ENCODE results near the gene WASF3.
"Not testable (repeated sequence)": the region's sequence is repeated elsewhere in the genome, so short reads cannot be mapped to it uniquely, and the experiment has no call there.

WASF3 gene

GRCh38 chr13:26621731-26622401 is 64.4 kb downstream of the WASF3 start:
- Histone ChIP-seq H3K9ac (ENCODE audit: low read length) (no peak overlapping the region), H3K36me3 (ENCODE audit: control insufficient read depth, insufficient read depth, low read length) (no peaks in the 10 kb centered on the region), H3K4me3 (ENCODE audit: low read length) (no peak overlapping the region), H3K9me3 (ENCODE audit: control insufficient read depth, low read length) (peaks cover 3% of the 10 kb centered on the region), H3K27me3 (ENCODE audit: control insufficient read depth, insufficient read depth, low read length) (no peaks in the 10 kb centered on the region), H3K4me1 (ENCODE audit: control insufficient read depth, insufficient read depth, low read length) (no peaks in the 10 kb centered on the region)

- Histone ChIP-seq H3K9ac (ENCODE audit: low read length) (no peak overlapping the region), H3K4me3 (ENCODE audit: low read length) (no peak overlapping the region), H3K36me3 (ENCODE audit: control insufficient read depth, insufficient read depth, low read length) (no peaks in the 10 kb centered on the region), H3K27me3 (ENCODE audit: control insufficient read depth, insufficient read depth, low read length) (no peaks in the 10 kb centered on the region), H3K9me3 (ENCODE audit: control insufficient read depth, low read length) (peaks cover 3% of the 10 kb centered on the region), H3K4me1 (ENCODE audit: control insufficient read depth, insufficient read depth, low read length) (no peaks in the 10 kb centered on the region)
Observed at GRCh38 chr13:26623125-26623524, 65.6 kb downstream of the WASF3 start.

GRCh38 chr13:26624572-26624971 is 67.1 kb downstream of the WASF3 start:
- no peaks in the 10 kb centered on the region for H3K27me3 ChIP-seq (ENCODE audit: control insufficient read depth, insufficient read depth, low read length)
- H3K36me3 ChIP-seq (ENCODE audit: control insufficient read depth, insufficient read depth, low read length): no peaks in the 10 kb centered on the region
- no peak overlapping the region for H3K4me3 ChIP-seq (ENCODE audit: low read length)
- no peaks in the 10 kb centered on the region for H3K4me1 ChIP-seq (ENCODE audit: control insufficient read depth, insufficient read depth, low read length)
- no peak overlapping the region for H3K9ac ChIP-seq (ENCODE audit: low read length)
- H3K9me3 ChIP-seq (ENCODE audit: control insufficient read depth, low read length): peaks cover 3% of the 10 kb centered on the region

- no peak overlapping the region for H3K9ac ChIP-seq (ENCODE audit: low read length)
- no peak overlapping the region for H3K4me3 ChIP-seq (ENCODE audit: low read length)
- no peaks in the 10 kb centered on the region for H3K36me3 ChIP-seq (ENCODE audit: control insufficient read depth, insufficient read depth, low read length)
- H3K27me3 ChIP-seq (ENCODE audit: control insufficient read depth, insufficient read depth, low read length): no peaks in the 10 kb centered on the region
- no peaks in the 10 kb centered on the region for H3K4me1 ChIP-seq (ENCODE audit: control insufficient read depth, insufficient read depth, low read length)
- H3K9me3 ChIP-seq (ENCODE audit: control insufficient read depth, low read length): peaks cover 3% of the 10 kb centered on the region
Observed at GRCh38 chr13:26626271-26626670, 68.8 kb downstream of the WASF3 start.

- Histone ChIP-seq H3K9me3 (ENCODE audit: control insufficient read depth, low read length) (peaks cover 3% of the 10 kb centered on the region), H3K9ac (ENCODE audit: low read length) (no peak overlapping the region), H3K4me3 (ENCODE audit: low read length) (no peak overlapping the region), H3K36me3 (ENCODE audit: control insufficient read depth, insufficient read depth, low read length) (no peaks in the 10 kb centered on the region), H3K4me1 (ENCODE audit: control insufficient read depth, insufficient read depth, low read length) (no peaks in the 10 kb centered on the region), H3K27me3 (ENCODE audit: control insufficient read depth, insufficient read depth, low read length) (no peaks in the 10 kb centered on the region)
Observed at GRCh38 chr13:26628706-26629105, 71.2 kb downstream of the WASF3 start.

GRCh38 chr13:26629260-26629825 is 71.9 kb downstream of the WASF3 start:
- Histone ChIP-seq H3K4me3 (ENCODE audit: low read length) (no peak overlapping the region), H3K9ac (ENCODE audit: low read length) (no peak overlapping the region), H3K4me1 (ENCODE audit: control insufficient read depth, insufficient read depth, low read length) (no peaks in the 10 kb centered on the region), H3K9me3 (ENCODE audit: control insufficient read depth, low read length) (peaks cover under 1% of the 10 kb centered on the region), H3K36me3 (ENCODE audit: control insufficient read depth, insufficient read depth, low read length) (no peaks in the 10 kb centered on the region), H3K27me3 (ENCODE audit: control insufficient read depth, insufficient read depth, low read length) (no peaks in the 10 kb centered on the region)

- H3K36me3 ChIP-seq (ENCODE audit: control insufficient read depth, insufficient read depth, low read length); H3K4me3 ChIP-seq (ENCODE audit: low read length); H3K9me3 ChIP-seq (ENCODE audit: control insufficient read depth, low read length); H3K27me3 ChIP-seq (ENCODE audit: control insufficient read depth, insufficient read depth, low read length); H3K4me1 ChIP-seq (ENCODE audit: control insufficient read depth, insufficient read depth, low read length); H3K9ac ChIP-seq (ENCODE audit: low read length): not testable (repeated sequence)
Observed at GRCh38 chr13:26635634-26636033, 78.2 kb downstream of the WASF3 start.

- not testable (repeated sequence) for H3K4me3 ChIP-seq (ENCODE audit: low read length); H3K36me3 ChIP-seq (ENCODE audit: control insufficient read depth, insufficient read depth, low read length); H3K9me3 ChIP-seq (ENCODE audit: control insufficient read depth, low read length); H3K27me3 ChIP-seq (ENCODE audit: control insufficient read depth, insufficient read depth, low read length); H3K9ac ChIP-seq (ENCODE audit: low read length); H3K4me1 ChIP-seq (ENCODE audit: control insufficient read depth, insufficient read depth, low read length)
Observed at GRCh38 chr13:26636073-26636472, 78.6 kb downstream of the WASF3 start.

- Histone ChIP-seq H3K36me3 (ENCODE audit: control insufficient read depth, insufficient read depth, low read length) (no peaks in the 10 kb centered on the region), H3K4me1 (ENCODE audit: control insufficient read depth, insufficient read depth, low read length) (no peaks in the 10 kb centered on the region), H3K27me3 (ENCODE audit: control insufficient read depth, insufficient read depth, low read length) (no peaks in the 10 kb centered on the region), H3K9ac (ENCODE audit: low read length) (no peak overlapping the region), H3K9me3 (ENCODE audit: control insufficient read depth, low read length) (no peaks in the 10 kb centered on the region), H3K4me3 (ENCODE audit: low read length) (no peak overlapping the region)
Observed at GRCh38 chr13:26646603-26647002, 89.1 kb downstream of the WASF3 start.

GRCh38 chr13:26651234-26651633 is 93.8 kb downstream of the WASF3 start:
- H3K36me3 ChIP-seq (ENCODE audit: control insufficient read depth, insufficient read depth, low read length): no peaks in the 10 kb centered on the region
- H3K9me3 ChIP-seq (ENCODE audit: control insufficient read depth, low read length): no peaks in the 10 kb centered on the region
- no peak overlapping the region for H3K9ac ChIP-seq (ENCODE audit: low read length)
- H3K4me1 ChIP-seq (ENCODE audit: control insufficient read depth, insufficient read depth, low read length): no peaks in the 10 kb centered on the region
- no peaks in the 10 kb centered on the region for H3K27me3 ChIP-seq (ENCODE audit: control insufficient read depth, insufficient read depth, low read length)
- no peak overlapping the region for H3K4me3 ChIP-seq (ENCODE audit: low read length)

- Histone ChIP-seq H3K9me3 (ENCODE audit: control insufficient read depth, low read length) (no peaks in the 10 kb centered on the region), H3K27me3 (ENCODE audit: control insufficient read depth, insufficient read depth, low read length) (no peaks in the 10 kb centered on the region), H3K9ac (ENCODE audit: low read length) (no peak overlapping the region), H3K4me1 (ENCODE audit: control insufficient read depth, insufficient read depth, low read length) (no peaks in the 10 kb centered on the region), H3K4me3 (ENCODE audit: low read length) (no peak overlapping the region), H3K36me3 (ENCODE audit: control insufficient read depth, insufficient read depth, low read length) (no peaks in the 10 kb centered on the region)
Observed at GRCh38 chr13:26653310-26653709, 95.8 kb downstream of the WASF3 start.

GRCh38 chr13:26653842-26654241 is 96.4 kb downstream of the WASF3 start:
- H3K36me3 ChIP-seq (ENCODE audit: control insufficient read depth, insufficient read depth, low read length): no peaks in the 10 kb centered on the region
- no peaks in the 10 kb centered on the region for H3K4me1 ChIP-seq (ENCODE audit: control insufficient read depth, insufficient read depth, low read length)
- no peaks in the 10 kb centered on the region for H3K9me3 ChIP-seq (ENCODE audit: control insufficient read depth, low read length)
- no peak overlapping the region for H3K4me3 ChIP-seq (ENCODE audit: low read length)
- no peaks in the 10 kb centered on the region for H3K27me3 ChIP-seq (ENCODE audit: control insufficient read depth, insufficient read depth, low read length)
- no peak overlapping the region for H3K9ac ChIP-seq (ENCODE audit: low read length)

- Histone ChIP-seq H3K4me3 (ENCODE audit: low read length) (no peak overlapping the region), H3K9ac (ENCODE audit: low read length) (no peak overlapping the region), H3K4me1 (ENCODE audit: control insufficient read depth, insufficient read depth, low read length) (no peaks in the 10 kb centered on the region), H3K36me3 (ENCODE audit: control insufficient read depth, insufficient read depth, low read length) (no peaks in the 10 kb centered on the region), H3K27me3 (ENCODE audit: control insufficient read depth, insufficient read depth, low read length) (no peaks in the 10 kb centered on the region), H3K9me3 (ENCODE audit: control insufficient read depth, low read length) (no peaks in the 10 kb centered on the region)
Observed at GRCh38 chr13:26656919-26657318, 99.4 kb downstream of the WASF3 start.

Data from mucosa of stomach (tissue), 1 donor.